CD4-positive, alpha-beta T cell (primary cell): Measurements from ENCODE around the gene ERP29. TPM values are rescaled to one million over a fixed set of nuclear protein-coding genes. Genes with fewer than 3 reads are reported as not detected.
A peak's percentile ranks its signal among the peaks of the same experiment; 100 is the strongest.
"Not testable (repeated sequence)": the region's sequence is repeated elsewhere in the genome, so short reads cannot be mapped to it uniquely, and the experiment has no call there.

ENCODE experiments used
- ATAC-seq: fragments of 200-7000 bp; cut with Tn5 transposase; one replicate; pipeline ENCODE4 v1.10.0; 2022; ENCODE audit warnings: mild to moderate bottlenecking; ENCODE audit not compliant: poor library complexity
- CTCF ChIA-PET: fragments of 350-600 bp; sonication (Branson Sonifier 250); formaldehyde crosslinking; loops from one replicate; lab custom pipeline; 2021; ENCODE audit warnings: antibody characterized with exemption, inconsistent platforms; lab: Charles Lee
- POLR2A ChIA-PET: fragments of 350-600 bp; sonication (Branson Sonifier 250); formaldehyde crosslinking; loops from one replicate; lab custom pipeline; 2021; ENCODE audit warnings: antibody characterized with exemption, inconsistent platforms; lab: Charles Lee
- DNase-seq, 14 experiments: peaks; one replicate each; pipeline ENCODE4 v3.0.0-alpha.2; 2013 to 2020; ENCODE audit warnings: mixed read lengths in 2 of 14
- H3K27ac ChIP-seq, 2 donors: one replicate each; pipeline versions ENCODE4 v1.5.1 to v1.7.0; 2013; ENCODE audit warnings: low read length in 2 of 2, low read depth in 1 of 2, mild to moderate bottlenecking in 1 of 2
- H3K27me3 ChIP-seq, 2 experiments: 1 replicate in 1 of 2; 2 replicates in 1 of 2; pipeline versions ENCODE4 v1.6.1 to v1.7.0; 2013; ENCODE audit warnings: low read length in 2 of 2, control low read depth in 1 of 2, mild to moderate bottlenecking in 1 of 2, moderate library complexity in 1 of 2; ENCODE audit not compliant: insufficient read depth in 2 of 2, control insufficient read depth in 1 of 2
- H3K36me3 ChIP-seq: one replicate; pipeline ENCODE4 v1.6.1; 2013; ENCODE audit warnings: low read length, control low read depth; ENCODE audit not compliant: insufficient read depth
- H3K4me1 ChIP-seq: one replicate; pipeline ENCODE4 v1.6.1; 2013; ENCODE audit warnings: low read length, control low read depth; ENCODE audit not compliant: insufficient read depth
- H3K4me3 ChIP-seq: one replicate; pipeline ENCODE4 v1.5.1; 2013; ENCODE audit warnings: mild to moderate bottlenecking, low read length, moderate library complexity
- H3K9me3 ChIP-seq, 2 experiments: 1 replicate in 1 of 2; 2 replicates in 1 of 2; pipeline versions ENCODE4 v1.6.1 to v1.7.0; 2013; ENCODE audit warnings: low read length in 2 of 2, mild to moderate bottlenecking in 2 of 2, control low read depth in 1 of 2, moderate library complexity in 1 of 2; ENCODE audit not compliant: control insufficient read depth in 1 of 2, insufficient read depth in 1 of 2
- H3K27ac Mint-ChIP-seq: one replicate; pipeline ENCODE4 v1.8.0; 2020; ENCODE audit warnings: mixed read lengths
- H3K27me3 Mint-ChIP-seq: one replicate; pipeline ENCODE4 v1.8.0; 2021; ENCODE audit warnings: mixed read lengths
- H3K36me3 Mint-ChIP-seq: one replicate; pipeline ENCODE4 v1.8.0; 2021; ENCODE audit warnings: low read depth, mixed read lengths
- H3K4me1 Mint-ChIP-seq: one replicate; pipeline ENCODE4 v1.8.0; 2021; ENCODE audit warnings: low read depth, mixed read lengths
- H3K4me3 Mint-ChIP-seq: one replicate; pipeline ENCODE4 v1.8.0; 2020; ENCODE audit warnings: mild to moderate bottlenecking, mixed read lengths
- H3K9me3 Mint-ChIP-seq: one replicate; pipeline ENCODE4 v1.8.0; 2020; ENCODE audit warnings: mixed read lengths
- CTCF ChIP-seq: fragments of 200-600 bp; IDR thresholded peaks from one replicate; pipeline ENCODE4 v1.8.0; 2022; ENCODE audit warnings: antibody characterized with exemption, mild to moderate bottlenecking
- intact Hi-C, 2 experiments: fragments of 100-400 bp; cut with DNase I in 1 of 2; cut with micrococcal nuclease in 1 of 2; formaldehyde crosslinking; loops; one replicate each; pipeline versions ENCODE4 v1.15.1 to v1.9.0; 2023 to 2025; cut with DNase I, micrococcal nuclease
- total RNA-seq, 174 experiments: library from RNA in 2 of 174; stranded (reverse) in 2 of 174; gene quantifications; one replicate each; pipeline ENCODE4 v1.2.3 and lab custom pipeline; 2021 to 2026

Gene ERP29
- total RNA-seq, 2 experiments from 2014 or later: 109 to 117 TPM

DNA sequence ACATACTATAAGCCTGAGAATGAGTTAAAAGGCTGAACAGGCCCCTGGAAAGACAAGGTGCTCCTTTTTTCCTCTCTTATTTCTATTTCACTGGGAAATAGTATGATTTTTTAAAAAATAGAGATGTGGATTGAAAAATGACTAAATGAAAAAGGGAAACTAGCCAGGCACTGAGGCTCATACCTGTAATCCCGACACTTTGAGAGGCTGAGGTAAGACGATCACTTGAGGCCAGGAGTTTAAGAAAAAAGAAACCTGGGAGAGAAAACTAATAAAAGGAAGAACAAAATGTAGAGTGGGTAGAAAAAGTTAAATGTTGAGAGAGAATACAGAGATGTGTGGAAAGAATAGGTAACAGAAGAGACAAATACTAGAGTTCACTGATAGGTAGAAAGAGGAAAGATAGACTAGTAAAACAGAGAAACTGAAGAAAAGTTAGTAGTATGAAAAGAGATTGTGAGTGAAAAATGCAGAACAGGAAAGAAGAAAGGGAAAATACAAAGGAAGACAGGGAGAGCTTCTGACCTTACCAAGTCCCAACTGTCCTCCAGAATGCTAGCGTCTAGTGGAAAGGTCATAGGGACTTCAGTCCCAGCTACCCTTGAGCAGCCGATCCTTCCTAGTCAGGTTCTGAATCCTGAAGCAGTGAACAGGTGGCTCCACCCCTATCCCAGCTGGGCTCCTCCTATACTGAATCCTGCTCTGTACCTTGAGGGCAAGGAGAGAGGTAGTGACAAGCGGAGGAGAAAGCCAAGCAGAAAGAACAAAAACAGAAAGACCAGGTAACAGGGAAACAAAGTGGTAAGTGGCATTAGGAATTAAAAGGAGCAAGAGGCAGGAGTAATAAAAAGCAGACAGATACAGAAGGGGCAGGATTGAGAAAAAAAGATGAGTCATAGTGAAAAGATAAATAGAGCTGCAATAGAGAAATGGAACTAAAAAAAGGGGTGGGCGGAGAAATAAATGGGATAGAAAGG lies 7.5 kb upstream of the ERP29 start:
- no peak overlapping the region for H3K4me3 ChIP-seq
- peak overlapping the region; percentile 36 for H3K27ac Mint-ChIP-seq
- no peaks in the 10 kb centered on the region for H3K27me3 ChIP-seq
- ATAC-seq: no peak
- peaks cover 5% of the 10 kb centered on the region for H3K36me3 Mint-ChIP-seq
- no peak for TF ChIP-seq CTCF
- POLR2A ChIA-PET: interaction anchor here (1.1 to 14.5 kb wide), 2 partner anchors 8 to 12 kb away, joined by 5 to 351 read pairs; partner anchors contain the start of genes ERP29 and TMEM116
- peaks cover 0 to 2% of the 10 kb centered on the region in 2 experiments for H3K9me3 ChIP-seq
- CTCF ChIA-PET: no interaction called here
- H3K4me3 Mint-ChIP-seq: no peak overlapping the region
- peaks cover 19% of the 10 kb centered on the region for H3K4me1 ChIP-seq
- peak overlapping the region; percentile 23 to 30 for H3K27ac ChIP-seq
- H3K4me1 Mint-ChIP-seq: peaks cover 59% of the 10 kb centered on the region
- no peak for DNase-seq
- no peaks in the 10 kb centered on the region for H3K27me3 Mint-ChIP-seq
- H3K9me3 Mint-ChIP-seq: peaks cover 2% of the 10 kb centered on the region
- H3K36me3 ChIP-seq: no peaks in the 10 kb centered on the region
- intact Hi-C loops: no loop called here

DNA sequence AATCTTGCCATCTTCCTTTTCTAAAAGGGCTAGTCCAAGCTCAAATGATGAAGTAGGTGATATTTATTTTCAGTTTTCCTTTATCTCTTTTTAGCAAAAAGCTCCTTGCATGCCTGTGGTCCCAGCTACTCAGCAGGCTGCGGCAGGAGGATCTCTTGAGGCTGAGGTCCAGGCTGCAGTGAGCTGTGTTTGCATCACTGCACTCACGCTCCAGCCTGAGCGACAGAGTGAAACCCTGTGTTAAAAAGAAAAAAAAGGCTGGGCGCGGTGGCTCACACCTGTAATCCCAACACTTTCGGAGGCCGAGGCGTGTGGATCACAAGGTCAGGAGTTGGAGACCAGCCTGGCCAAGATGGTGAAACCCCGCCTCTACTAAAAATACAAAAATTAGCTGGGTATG lies 5.3 kb upstream of the ERP29 start:
- no peaks in the 10 kb centered on the region for H3K27me3 Mint-ChIP-seq
- H3K9me3 Mint-ChIP-seq: peaks cover 2% of the 10 kb centered on the region
- ATAC-seq: no peak
- H3K4me1 Mint-ChIP-seq: peaks cover 58% of the 10 kb centered on the region
- H3K27me3 ChIP-seq: no peaks in the 10 kb centered on the region
- H3K4me3 Mint-ChIP-seq: no peak overlapping the region
- DNase-seq: no peak
- intact Hi-C loops: no loop called here
- peaks cover 32% of the 10 kb centered on the region for H3K4me1 ChIP-seq
- no peak overlapping the region for H3K27ac ChIP-seq
- H3K36me3 ChIP-seq: no peaks in the 10 kb centered on the region
- H3K36me3 Mint-ChIP-seq: peaks cover 22% of the 10 kb centered on the region
- H3K9me3 ChIP-seq: peaks cover 0 to 6% of the 10 kb centered on the region in 2 experiments
- no peak overlapping the region for H3K4me3 ChIP-seq
- POLR2A ChIA-PET: interaction anchor here (1.2 to 1.4 kb wide), 2 partner anchors 11 to 15 kb away, joined by 3 to 4 read pairs; no protein-coding TSS in a partner anchor
- TF ChIP-seq CTCF: no peak
- H3K27ac Mint-ChIP-seq: no peak overlapping the region
- CTCF ChIA-PET: no interaction called here

GRCh38 chr12:112008918-112009317 lies 4.3 kb upstream of the ERP29 start:
- ChIA-PET CTCF (no interaction called here), POLR2A (no interaction called here)
- DNase-seq (no peak), ATAC-seq (no peak)
- H3K4me3 Mint-ChIP-seq: peak overlapping the region; percentile 28
- intact Hi-C loops: no loop called here
- H3K27ac ChIP-seq: no peak overlapping the region
- H3K9me3 Mint-ChIP-seq: peaks cover 2% of the 10 kb centered on the region
- H3K27me3 ChIP-seq: no peaks in the 10 kb centered on the region
- peaks cover 34% of the 10 kb centered on the region for H3K4me1 ChIP-seq
- no peak overlapping the region for H3K4me3 ChIP-seq
- peaks cover 57% of the 10 kb centered on the region for H3K4me1 Mint-ChIP-seq
- H3K36me3 ChIP-seq: no peaks in the 10 kb centered on the region
- H3K9me3 ChIP-seq: peaks cover 0 to 6% of the 10 kb centered on the region in 2 experiments
- peak overlapping the region; percentile 63 for H3K27ac Mint-ChIP-seq
- H3K36me3 Mint-ChIP-seq: peaks cover 28% of the 10 kb centered on the region
- no peaks in the 10 kb centered on the region for H3K27me3 Mint-ChIP-seq
- no peak for TF ChIP-seq CTCF

DNA sequence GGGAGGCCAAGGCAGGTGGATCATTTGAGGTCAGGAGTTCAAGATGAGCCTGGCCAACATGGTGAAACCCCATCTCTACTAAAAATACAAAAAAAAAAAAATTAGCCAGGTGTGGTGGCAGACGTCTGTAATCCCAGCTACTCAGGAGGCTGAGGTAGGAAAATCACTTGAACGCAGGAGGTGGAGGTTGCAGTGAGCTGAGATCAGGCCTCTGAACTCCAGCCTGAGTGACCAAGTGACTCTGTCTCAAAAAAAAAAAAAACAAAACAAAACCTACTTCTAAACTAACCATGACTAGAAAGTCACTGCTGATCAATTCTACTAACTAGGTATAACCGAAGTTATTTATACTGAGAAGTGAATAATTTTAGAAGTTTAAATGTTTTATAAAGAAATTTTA lies 3.6 kb upstream of the ERP29 start:
- ChIA-PET POLR2A (interaction anchor here (1.9 kb wide), 2 partner anchors 8 to 15 kb away, joined by 11 to 18 read pairs; no protein-coding TSS in a partner anchor), CTCF (interaction anchor here (0.9 to 1.0 kb wide), 2 partner anchors 11 to 65 kb away, joined by 3 read pairs; no protein-coding TSS in a partner anchor)
- H3K36me3 ChIP-seq, H3K27ac ChIP-seq, intact Hi-C loops, H3K27me3 Mint-ChIP-seq, H3K9me3 Mint-ChIP-seq, H3K9me3 ChIP-seq, H3K4me3 ChIP-seq, ATAC-seq, H3K27me3 ChIP-seq, H3K4me3 Mint-ChIP-seq, DNase-seq: not testable (repeated sequence)
- peak overlapping the region; percentile 71 for H3K27ac Mint-ChIP-seq
- H3K4me1 ChIP-seq: peaks cover 41% of the 10 kb centered on the region
- peaks cover 35% of the 10 kb centered on the region for H3K36me3 Mint-ChIP-seq
- H3K4me1 Mint-ChIP-seq: peaks cover 64% of the 10 kb centered on the region
